ENCODE measurements around the gene SLC22A5. TPM values are rescaled to one million over a fixed set of nuclear protein-coding genes. Genes with fewer than 3 reads are reported as not detected.

The SLC22A5 gene
- total RNA-seq, 2 donors from 2014 or later = 3.5 to 6.4 TPM

DNA sequence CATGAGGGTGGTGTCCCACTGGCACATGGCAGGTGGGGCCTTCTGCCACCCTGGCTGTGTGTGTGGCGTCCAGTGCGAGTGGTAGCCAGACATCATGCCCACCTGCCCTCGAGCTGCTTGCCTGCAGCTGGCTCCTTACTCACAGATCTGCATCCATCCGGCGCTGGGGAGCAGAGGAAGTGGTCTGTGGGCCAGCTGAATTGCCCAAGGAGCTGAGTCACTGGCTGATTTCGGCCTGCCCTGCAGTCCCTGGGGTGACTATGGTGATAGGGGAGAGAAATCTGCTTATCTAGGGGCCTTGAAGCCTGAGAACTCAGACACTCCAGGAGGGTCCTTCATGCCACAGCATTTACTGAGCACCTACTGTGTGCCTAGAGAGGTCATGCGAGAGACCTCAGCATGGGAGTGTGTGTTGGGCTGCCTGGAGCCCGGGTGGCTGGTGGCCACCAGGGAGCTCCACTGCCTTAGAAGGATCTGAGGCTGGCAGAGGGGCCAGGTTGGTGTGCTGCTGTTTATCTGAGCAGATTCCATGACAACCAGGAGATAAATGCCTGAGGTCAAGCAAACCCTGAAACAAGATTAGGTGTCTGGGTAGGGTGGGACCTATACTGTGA is 57.1 kb downstream of the SLC22A5 start:
- Mint-ChIP-seq H3K36me3 (peaks cover 21% of the 10 kb centered on the region), H3K27me3 (no peaks in the 10 kb centered on the region), H3K27ac (peak overlapping the region; percentile 97 to 100), H3K4me3 (peak overlapping the region; percentile 87), H3K9me3 (no peaks in the 10 kb centered on the region), H3K4me1 (ENCODE audit: low read depth in 2 of 2) (peaks cover 87 to 96% of the 10 kb centered on the region in 2 donors)
- ATAC-seq (peak; percentile 84 to 91), DNase-seq (ENCODE audit: low spot score) (peak; percentile 94)

DNA sequence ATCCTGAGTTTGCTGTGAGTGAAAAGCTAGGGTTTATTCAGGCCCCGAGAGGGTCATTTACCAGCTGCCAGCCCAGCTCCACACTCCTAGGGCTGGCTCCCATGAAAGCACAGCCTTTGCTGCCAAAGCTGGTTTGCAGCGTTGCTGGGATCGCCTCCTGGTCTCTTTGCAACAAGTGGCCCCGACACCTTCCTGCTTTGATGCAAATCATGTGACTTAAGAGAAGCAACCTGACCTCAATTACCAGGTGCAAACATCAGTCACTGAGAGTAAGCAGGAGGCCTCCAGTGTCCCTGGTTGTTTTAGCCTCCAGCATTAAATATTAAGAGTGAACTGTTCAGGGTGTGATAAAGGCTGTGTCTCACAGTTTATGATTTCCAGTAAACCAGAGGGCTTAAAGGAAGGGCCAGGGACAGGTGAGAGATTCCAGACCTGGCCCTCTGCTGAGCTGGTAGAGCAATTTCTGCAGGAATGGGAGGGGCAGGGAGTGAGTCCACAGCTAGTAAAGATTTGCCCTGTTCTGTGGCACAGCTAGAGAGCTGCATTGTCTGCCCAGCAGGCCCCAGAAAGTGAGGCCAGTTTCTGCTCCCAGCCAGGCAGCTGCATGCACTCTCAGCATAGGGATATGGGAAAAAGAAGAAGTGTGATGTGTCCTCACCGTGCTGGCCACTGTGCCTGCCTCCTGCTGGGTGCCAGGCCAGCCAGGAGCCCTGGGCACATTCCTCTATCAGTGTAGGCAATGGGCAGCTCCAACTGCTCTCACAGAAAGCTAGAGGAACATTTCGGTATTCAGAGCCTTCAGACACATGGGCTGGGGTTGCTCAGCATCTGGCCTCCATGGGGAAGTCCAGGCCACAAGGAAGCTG is 58.0 kb downstream of the SLC22A5 start:
- DNase-seq (ENCODE audit: low spot score) = peak; percentile 83
- peak; percentile 58 to 75 for ATAC-seq
- peak overlapping the region; percentile 87 for H3K4me3 Mint-ChIP-seq
- no peaks in the 10 kb centered on the region for H3K27me3 Mint-ChIP-seq
- peak overlapping the region; percentile 97 to 100 for H3K27ac Mint-ChIP-seq
- no peaks in the 10 kb centered on the region for H3K9me3 Mint-ChIP-seq
- peaks cover 20% of the 10 kb centered on the region for H3K36me3 Mint-ChIP-seq
- H3K4me1 Mint-ChIP-seq (ENCODE audit: low read depth in 2 of 2) = peaks cover 93 to 100% of the 10 kb centered on the region in 2 donors

DNA sequence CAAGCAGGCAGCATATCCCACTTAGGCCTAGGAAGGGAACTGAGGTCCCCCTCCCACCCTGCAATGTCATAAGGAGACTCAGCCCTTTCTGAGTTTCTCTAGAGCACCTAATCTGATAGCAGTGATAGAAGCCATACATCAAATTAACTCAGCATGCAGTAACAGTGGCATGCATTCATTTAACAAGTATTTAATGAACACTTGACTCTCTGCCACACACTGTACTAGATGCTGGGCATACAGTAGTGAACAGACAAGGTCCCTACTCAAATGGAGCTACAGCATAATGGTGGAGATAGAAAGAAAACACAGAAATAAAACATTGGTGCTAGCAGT is 58.6 kb downstream of the SLC22A5 start:
- DNase-seq (ENCODE audit: low spot score) (no peak), ATAC-seq (no peak)
- Mint-ChIP-seq H3K4me3 (peak overlapping the region; percentile 87), H3K27me3 (no peaks in the 10 kb centered on the region), H3K27ac (peak overlapping the region; percentile 97 to 100), H3K9me3 (no peaks in the 10 kb centered on the region), H3K4me1 (ENCODE audit: low read depth in 2 of 2) (peaks cover 93 to 100% of the 10 kb centered on the region in 2 donors), H3K36me3 (peaks cover 21% of the 10 kb centered on the region)

DNA sequence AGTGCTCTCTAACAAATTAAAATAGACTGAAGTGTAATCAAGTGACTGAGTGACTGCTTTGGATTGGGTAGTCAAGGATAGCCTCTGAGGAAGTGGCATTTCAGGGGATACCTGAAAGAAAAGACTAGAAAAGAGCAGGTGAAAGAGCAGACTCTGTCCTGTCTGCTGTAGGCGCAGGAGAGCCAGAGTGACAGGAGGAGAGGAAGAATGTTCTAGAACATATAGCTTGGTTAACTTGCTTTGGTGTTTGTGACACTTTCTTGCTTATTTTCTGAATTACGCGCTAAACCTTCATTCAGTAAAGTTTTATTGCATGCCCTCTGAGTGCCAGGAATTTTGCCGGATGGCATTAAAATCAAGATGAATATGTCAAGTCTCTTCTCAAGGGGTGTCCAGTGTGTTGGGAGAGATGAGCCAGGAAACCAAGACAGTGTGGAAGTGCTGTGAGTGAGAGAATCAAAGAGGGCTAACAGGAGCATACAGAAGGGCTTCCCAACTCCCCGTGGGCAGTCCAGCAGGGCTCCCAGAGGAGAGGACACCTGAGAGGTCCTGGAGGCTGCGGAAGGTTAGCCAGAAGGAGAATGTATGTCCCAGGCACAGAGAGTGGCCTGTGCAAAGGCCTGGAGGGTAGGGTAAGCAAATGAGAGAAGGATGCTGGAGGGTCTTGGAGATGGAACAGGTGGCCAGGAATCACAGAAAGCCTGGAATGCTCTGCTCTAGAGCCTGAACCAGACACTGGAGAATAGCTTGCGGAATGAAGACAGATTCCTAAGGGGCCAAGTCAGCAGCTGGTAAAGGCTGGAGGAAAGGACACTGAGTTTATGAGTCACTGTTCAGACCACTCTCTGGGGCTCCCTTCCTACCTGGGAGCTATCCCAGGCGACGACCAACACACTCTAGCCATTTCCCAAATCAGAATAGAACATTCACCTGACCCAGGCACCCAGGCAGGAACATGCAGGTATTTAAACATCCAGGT is 59.3 kb downstream of the SLC22A5 start:
- peak overlapping the region; percentile 97 to 100 for H3K27ac Mint-ChIP-seq
- ATAC-seq (no peak), DNase-seq (ENCODE audit: low spot score) (no peak)
- peak overlapping the region; percentile 87 for H3K4me3 Mint-ChIP-seq
- peaks cover 89 to 95% of the 10 kb centered on the region in 2 donors for H3K4me1 Mint-ChIP-seq (ENCODE audit: low read depth in 2 of 2)
- H3K27me3 Mint-ChIP-seq = no peaks in the 10 kb centered on the region
- peaks cover 16% of the 10 kb centered on the region for H3K36me3 Mint-ChIP-seq
- no peaks in the 10 kb centered on the region for H3K9me3 Mint-ChIP-seq

DNA sequence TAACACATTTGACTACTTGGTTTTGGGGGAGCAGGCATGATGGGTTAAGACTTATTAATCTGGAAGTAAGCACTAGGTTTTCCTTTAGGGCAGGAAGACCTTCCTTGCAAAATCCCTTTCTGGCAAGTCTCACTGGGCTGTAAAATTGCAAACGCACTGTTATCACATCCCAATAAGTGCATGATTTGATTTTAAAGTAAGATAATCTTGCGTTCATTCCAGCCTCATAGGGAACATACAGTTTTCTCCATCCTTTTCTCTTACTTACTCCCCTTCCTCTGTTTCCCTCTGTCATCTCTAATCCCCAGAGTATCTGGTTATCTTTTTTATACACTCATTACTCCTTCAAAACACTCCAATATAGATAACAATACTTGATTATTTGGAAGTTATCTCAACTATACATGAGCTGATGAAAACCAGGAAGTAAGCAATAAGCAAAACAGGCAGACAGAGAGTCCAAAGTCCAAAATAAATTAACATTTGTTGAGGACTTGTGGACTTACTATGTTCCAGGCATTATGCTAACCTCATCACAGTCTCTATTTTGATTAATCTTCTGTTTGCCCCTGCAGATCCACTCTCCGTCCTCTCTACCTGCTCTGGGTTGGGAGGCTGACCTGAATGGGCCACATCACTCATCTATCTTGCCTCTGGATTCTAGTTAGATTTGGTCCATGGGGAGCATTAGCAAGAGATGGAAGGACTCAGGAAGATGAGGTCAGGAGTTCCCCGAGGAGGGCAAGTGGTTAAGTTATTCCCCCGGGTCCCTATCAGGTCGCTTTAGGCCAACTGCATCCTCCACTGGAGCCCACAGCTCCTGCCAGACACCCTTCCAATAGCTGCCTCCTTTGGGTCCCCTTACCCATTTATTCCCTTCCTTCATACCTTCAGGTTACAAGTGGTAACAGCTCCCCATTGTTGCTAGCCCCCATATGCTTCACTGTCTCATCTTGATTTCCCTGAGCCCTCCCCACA is 60.2 kb downstream of the SLC22A5 start:
- peak overlapping the region; percentile 97 to 100 for H3K27ac Mint-ChIP-seq
- no peaks in the 10 kb centered on the region for H3K27me3 Mint-ChIP-seq
- peaks cover 89 to 94% of the 10 kb centered on the region in 2 donors for H3K4me1 Mint-ChIP-seq (ENCODE audit: low read depth in 2 of 2)
- H3K4me3 Mint-ChIP-seq = peak overlapping the region; percentile 68
- ATAC-seq (no peak), DNase-seq (ENCODE audit: low spot score) (no peak)
- peaks cover 22% of the 10 kb centered on the region for H3K36me3 Mint-ChIP-seq
- H3K9me3 Mint-ChIP-seq = no peaks in the 10 kb centered on the region

DNA sequence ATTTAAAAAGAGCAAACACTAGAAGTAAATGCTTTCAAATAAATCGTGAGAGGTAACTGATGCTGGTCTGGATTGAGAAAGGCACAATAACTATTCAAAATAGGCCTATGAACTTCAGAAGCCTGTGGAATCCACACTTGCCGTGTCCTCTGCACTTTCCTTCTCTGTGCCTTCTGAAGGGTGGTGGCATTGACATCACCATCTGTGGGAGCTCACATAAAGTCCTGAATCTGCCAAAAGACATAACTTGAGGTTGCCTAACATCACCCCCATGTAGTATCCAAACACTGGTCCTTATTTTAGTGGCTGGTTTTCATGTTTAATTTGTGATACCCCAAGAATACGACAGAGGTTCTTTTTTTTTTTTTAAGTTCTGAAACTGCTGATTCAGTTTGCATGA is 61.2 kb downstream of the SLC22A5 start:
- Mint-ChIP-seq H3K4me3 (peak overlapping the region; percentile 33), H3K27me3 (no peaks in the 10 kb centered on the region), H3K27ac (peak overlapping the region; percentile 97 to 100), H3K4me1 (ENCODE audit: low read depth in 2 of 2) (peaks cover 88 to 93% of the 10 kb centered on the region in 2 donors), H3K36me3 (peaks cover 25% of the 10 kb centered on the region), H3K9me3 (no peaks in the 10 kb centered on the region)
- ATAC-seq (no peak), DNase-seq (ENCODE audit: low spot score) (no peak)

DNA sequence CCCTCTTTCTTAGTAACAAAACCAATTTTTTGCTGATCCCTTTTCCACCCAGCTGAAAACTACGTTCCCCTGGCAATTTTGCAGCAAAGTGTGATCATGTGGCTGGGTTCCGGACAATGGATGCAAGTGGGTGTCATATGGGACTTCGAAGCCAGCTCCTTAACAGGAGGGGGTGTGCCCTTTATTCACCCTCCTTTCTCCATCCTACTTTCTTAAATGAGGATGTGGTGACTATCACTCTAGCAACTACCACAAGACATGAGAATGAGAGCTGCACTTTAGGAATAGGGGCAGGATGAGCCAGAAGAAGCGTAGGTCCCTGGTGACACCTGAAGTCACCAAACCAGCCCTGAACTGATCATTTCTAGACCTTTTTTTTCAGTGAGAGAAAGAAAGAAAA is 62.1 kb downstream of the SLC22A5 start:
- Mint-ChIP-seq H3K27ac (peak overlapping the region; percentile 97 to 100), H3K36me3 (peaks cover 24% of the 10 kb centered on the region), H3K4me3 (peak overlapping the region; percentile 35), H3K27me3 (no peaks in the 10 kb centered on the region), H3K9me3 (no peaks in the 10 kb centered on the region), H3K4me1 (ENCODE audit: low read depth in 2 of 2) (peaks cover 87 to 93% of the 10 kb centered on the region in 2 donors)
- DNase-seq (ENCODE audit: low spot score) (no peak), ATAC-seq (no peak)

DNA sequence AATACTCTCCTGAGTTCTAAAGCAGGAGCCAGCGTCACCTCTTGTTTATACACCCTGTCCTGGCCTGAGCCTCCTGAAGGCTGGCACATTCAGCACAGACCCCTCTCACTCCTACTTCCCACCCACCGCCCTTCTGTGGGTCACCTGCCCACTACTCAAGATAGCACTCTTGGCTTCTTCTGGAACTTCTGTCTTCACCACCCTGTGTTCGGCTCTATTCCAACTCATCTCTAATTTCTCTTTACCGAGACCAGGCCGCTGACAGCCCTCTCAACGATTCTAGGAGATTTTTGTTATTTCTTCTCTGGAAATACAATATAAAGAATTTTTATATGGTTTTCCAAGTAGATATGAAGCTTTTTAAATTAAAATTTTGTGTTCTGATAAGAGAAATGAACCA is 63.6 kb downstream of the SLC22A5 start:
- no peak for DNase-seq (ENCODE audit: low spot score)
- H3K27ac Mint-ChIP-seq = peak overlapping the region; percentile 97 to 100
- no peaks in the 10 kb centered on the region for H3K9me3 Mint-ChIP-seq
- H3K36me3 Mint-ChIP-seq = peaks cover 24% of the 10 kb centered on the region
- no peaks in the 10 kb centered on the region for H3K27me3 Mint-ChIP-seq
- peak overlapping the region; percentile 35 for H3K4me3 Mint-ChIP-seq
- ATAC-seq = no peak
- H3K4me1 Mint-ChIP-seq (ENCODE audit: low read depth in 2 of 2) = peaks cover 88 to 93% of the 10 kb centered on the region in 2 donors

DNA sequence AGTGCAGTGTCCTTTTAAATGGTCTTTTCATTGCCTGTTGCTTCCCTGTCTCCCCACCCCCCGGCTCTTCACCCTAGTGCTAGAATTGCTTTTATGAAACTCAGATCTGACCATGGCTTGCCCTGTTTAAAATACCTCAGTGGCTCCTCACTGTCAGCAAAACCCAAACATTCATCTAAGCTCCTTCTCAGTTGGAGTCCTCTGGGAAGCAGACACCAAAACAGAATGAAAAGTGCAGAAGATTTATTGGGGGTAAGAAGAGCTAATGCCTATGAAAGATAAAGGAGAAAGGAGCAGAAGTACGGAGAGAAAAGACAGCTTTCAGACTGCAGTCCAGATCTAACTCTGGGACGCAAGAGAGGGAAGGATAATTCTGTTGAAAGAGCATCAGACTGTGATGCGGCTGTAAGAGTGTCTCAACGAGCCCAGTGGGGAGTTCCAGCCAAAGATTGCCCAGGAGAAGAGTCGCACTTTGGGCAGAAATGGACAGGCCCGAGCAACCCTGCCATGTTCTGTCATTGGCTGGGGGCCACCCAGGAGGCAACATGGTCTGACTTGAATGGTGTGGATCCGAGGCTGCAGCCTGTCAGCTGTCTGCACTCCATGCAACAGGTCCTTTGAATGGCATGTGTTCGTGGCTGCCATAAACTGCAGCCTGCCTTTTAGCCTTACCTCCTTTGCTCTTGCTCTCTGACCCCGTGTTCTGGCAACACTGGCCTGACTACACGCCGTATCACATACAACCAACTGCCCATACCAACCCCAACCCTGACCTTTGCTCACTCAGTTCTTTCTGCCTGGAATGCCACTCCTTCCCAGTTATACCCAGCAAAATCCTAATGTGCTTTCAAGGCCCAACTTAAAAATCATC is 65.1 kb downstream of the SLC22A5 start:
- ATAC-seq = no peak
- H3K4me1 Mint-ChIP-seq (ENCODE audit: low read depth in 2 of 2) = peaks cover 84 to 90% of the 10 kb centered on the region in 2 donors
- no peak for DNase-seq (ENCODE audit: low spot score)
- H3K9me3 Mint-ChIP-seq = no peaks in the 10 kb centered on the region
- no peaks in the 10 kb centered on the region for H3K27me3 Mint-ChIP-seq
- peaks cover 24% of the 10 kb centered on the region for H3K36me3 Mint-ChIP-seq
- peak overlapping the region; percentile 83 to 92 for H3K27ac Mint-ChIP-seq
- peak overlapping the region; percentile 43 for H3K4me3 Mint-ChIP-seq

DNA sequence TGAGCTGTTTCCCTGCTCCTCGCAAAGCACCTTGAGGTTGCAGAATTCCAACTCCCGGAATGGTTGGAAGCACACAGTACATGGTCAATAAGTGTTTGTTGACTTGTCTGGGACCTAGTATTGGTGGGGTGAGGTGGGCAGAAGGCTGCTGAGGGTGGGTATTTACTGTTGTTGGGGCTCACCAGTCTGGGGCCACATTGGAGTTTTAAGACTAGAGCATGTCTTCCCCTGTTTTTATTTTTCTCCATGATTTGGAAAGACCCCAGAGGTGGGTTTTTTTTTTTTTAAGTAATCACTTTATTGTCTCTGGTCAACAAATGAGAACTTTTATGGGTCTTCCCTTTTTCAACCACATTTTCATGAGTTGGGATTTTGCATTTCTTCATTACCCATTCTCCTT is 65.9 kb downstream of the SLC22A5 start:
- H3K27me3 Mint-ChIP-seq = no peaks in the 10 kb centered on the region
- ATAC-seq = no peak
- no peak for DNase-seq (ENCODE audit: low spot score)
- peak overlapping the region; percentile 63 for H3K4me3 Mint-ChIP-seq
- H3K27ac Mint-ChIP-seq = peak overlapping the region; percentile 83 to 92
- no peaks in the 10 kb centered on the region for H3K9me3 Mint-ChIP-seq
- peaks cover 84 to 90% of the 10 kb centered on the region in 2 donors for H3K4me1 Mint-ChIP-seq (ENCODE audit: low read depth in 2 of 2)
- H3K36me3 Mint-ChIP-seq = peaks cover 18% of the 10 kb centered on the region

DNA sequence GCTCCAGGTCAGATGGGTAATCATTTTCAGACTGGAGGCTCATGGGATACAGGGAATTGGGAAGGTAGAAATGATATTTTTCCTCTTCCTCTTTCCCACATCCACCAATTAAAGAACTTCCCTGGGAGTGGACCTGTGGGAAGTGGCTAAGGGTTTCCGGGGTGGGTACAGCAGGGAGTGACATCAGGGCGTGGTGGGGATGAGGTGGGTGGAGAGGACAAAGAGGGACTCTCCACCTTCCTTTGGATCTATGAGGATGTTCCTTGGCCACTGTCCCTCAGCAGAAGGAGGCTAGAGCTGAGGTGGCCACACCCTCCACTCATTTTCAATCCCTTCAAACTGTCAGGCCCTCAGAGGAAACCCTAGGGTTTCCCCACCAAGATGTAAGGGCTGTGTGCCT is 66.4 kb downstream of the SLC22A5 start:
- Mint-ChIP-seq H3K9me3 (no peaks in the 10 kb centered on the region), H3K36me3 (peaks cover 16% of the 10 kb centered on the region)

DNA sequence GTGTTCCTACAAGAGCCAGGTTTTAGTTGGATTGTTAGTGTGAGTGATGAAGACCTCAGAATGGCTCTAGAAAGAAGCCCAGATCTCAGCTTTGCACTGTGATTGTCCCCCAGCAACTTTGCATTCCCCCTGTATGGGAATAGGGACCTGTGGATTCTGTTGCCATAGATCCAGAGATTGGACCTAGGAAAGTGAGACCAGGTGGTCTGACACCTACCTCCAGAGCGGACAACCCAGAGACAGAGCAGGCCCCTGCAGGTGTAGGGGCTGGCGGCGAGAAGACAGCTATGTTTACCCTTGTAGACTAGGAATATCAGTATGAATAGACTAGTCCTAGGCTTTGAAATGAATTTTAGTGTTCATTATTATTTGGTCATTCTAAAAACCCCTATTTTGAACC is 67.4 kb downstream of the SLC22A5 start:
- peak overlapping the region; percentile 83 to 92 for H3K27ac Mint-ChIP-seq
- H3K36me3 Mint-ChIP-seq = peaks cover 16% of the 10 kb centered on the region
- peak in 1 of 2 donors; percentile 6 for ATAC-seq
- peak overlapping the region; percentile 82 for H3K4me3 Mint-ChIP-seq
- no peak for DNase-seq (ENCODE audit: low spot score)
- no peaks in the 10 kb centered on the region for H3K9me3 Mint-ChIP-seq
- H3K4me1 Mint-ChIP-seq (ENCODE audit: low read depth in 2 of 2) = peaks cover 84 to 90% of the 10 kb centered on the region in 2 donors
- H3K27me3 Mint-ChIP-seq = no peaks in the 10 kb centered on the region

More for the DNA sequence above, 66.4 kb downstream of the SLC22A5 start:
- Mint-ChIP-seq H3K4me1 (ENCODE audit: low read depth in 2 of 2) (peaks cover 84 to 90% of the 10 kb centered on the region in 2 donors), H3K4me3 (peak overlapping the region; percentile 63), H3K27me3 (no peaks in the 10 kb centered on the region), H3K27ac (peak overlapping the region; percentile 83 to 92)
- ATAC-seq (no peak), DNase-seq (ENCODE audit: low spot score) (no peak)
